Measurements from ENCODE around the gene HTR2B. TPM values are rescaled to one million over a fixed set of nuclear protein-coding genes. Genes with fewer than 3 reads are reported as not detected.
"Not testable (repeated sequence)": the region's sequence is repeated elsewhere in the genome, so short reads cannot be mapped to it uniquely, and the experiment has no call there.

The HTR2B gene
- total and polyA plus RNA-seq, 8 donors: 0.31 to 1.1 (median 0.47) TPM

GRCh38 chr2:231069379-231070054 is 55.3 kb downstream of the HTR2B start:
- Histone ChIP-seq H3K36me3 (peaks cover 0 to 95% of the 10 kb centered on the region in 2 donors), H3K9me3 (no peaks in the 10 kb centered on the region), H3K27me3 (no peaks in the 10 kb centered on the region), H3K4me3 (no peak overlapping the region), H3K4me1 (peaks cover 0 to 5% of the 10 kb centered on the region in 2 donors), H3K27ac (no peak overlapping the region)
- ATAC-seq: no peak
- intact Hi-C loops (cut with DNase I): no loop called here
- no peak for TF ChIP-seq CTCF (IDR thresholded peaks at IDR 0.05)
- DNase-seq: no peak

GRCh38 chr2:231068525-231069222 is 56.2 kb downstream of the HTR2B start:
- H3K4me1 ChIP-seq: peaks cover 0 to 5% of the 10 kb centered on the region in 2 donors
- H3K9me3 ChIP-seq: no peaks in the 10 kb centered on the region
- no peak for TF ChIP-seq CTCF (IDR thresholded peaks at IDR 0.05)
- H3K36me3 ChIP-seq: peaks cover 0 to 95% of the 10 kb centered on the region in 2 donors
- H3K27me3 ChIP-seq: no peaks in the 10 kb centered on the region
- ATAC-seq (peak; percentile 17), DNase-seq (no peak)
- no peak overlapping the region for H3K27ac ChIP-seq
- intact Hi-C loops (cut with DNase I): no loop called here
- H3K4me3 ChIP-seq: no peak overlapping the region

- H3K27ac ChIP-seq; DNase-seq; H3K9me3 ChIP-seq; intact Hi-C loops (cut with DNase I); H3K27me3 ChIP-seq; H3K4me3 ChIP-seq; H3K4me1 ChIP-seq; ATAC-seq: not testable (repeated sequence)
- peaks cover 0 to 96% of the 10 kb centered on the region in 2 donors for H3K36me3 ChIP-seq
These were observed 57.3 kb downstream of the HTR2B start for GRCh38 chr2:231067531-231067930.

- no peak for TF ChIP-seq CTCF (IDR thresholded peaks at IDR 0.05)
- Histone ChIP-seq H3K27ac (no peak overlapping the region), H3K36me3 (peaks cover 0 to 95% of the 10 kb centered on the region in 2 donors), H3K9me3 (no peaks in the 10 kb centered on the region), H3K4me3 (no peak overlapping the region), H3K27me3 (no peaks in the 10 kb centered on the region), H3K4me1 (peaks cover 0 to 5% of the 10 kb centered on the region in 2 donors)
- intact Hi-C loops (cut with DNase I): no loop called here
- ATAC-seq (no peak), DNase-seq (no peak)
These were observed 58.9 kb downstream of the HTR2B start for GRCh38 chr2:231065966-231066365.

- Histone ChIP-seq H3K4me3 (no peak overlapping the region), H3K36me3 (peaks cover 0 to 70% of the 10 kb centered on the region in 2 donors), H3K27me3 (no peaks in the 10 kb centered on the region), H3K27ac (no peak overlapping the region), H3K9me3 (no peaks in the 10 kb centered on the region), H3K4me1 (peaks cover 0 to 30% of the 10 kb centered on the region in 2 donors)
- no peak for DNase-seq
- intact Hi-C loops (cut with DNase I): no loop called here
- TF ChIP-seq CTCF (IDR thresholded peaks at IDR 0.05): no peak
- no peak for ATAC-seq
These were observed 61.5 kb downstream of the HTR2B start for GRCh38 chr2:231063347-231063746.
